ENCODE results near the gene ZNF423.
"Not testable (repeated sequence)": the region's sequence is repeated elsewhere in the genome, so short reads cannot be mapped to it uniquely, and the experiment has no call there.

Gene ZNF423

DNA sequence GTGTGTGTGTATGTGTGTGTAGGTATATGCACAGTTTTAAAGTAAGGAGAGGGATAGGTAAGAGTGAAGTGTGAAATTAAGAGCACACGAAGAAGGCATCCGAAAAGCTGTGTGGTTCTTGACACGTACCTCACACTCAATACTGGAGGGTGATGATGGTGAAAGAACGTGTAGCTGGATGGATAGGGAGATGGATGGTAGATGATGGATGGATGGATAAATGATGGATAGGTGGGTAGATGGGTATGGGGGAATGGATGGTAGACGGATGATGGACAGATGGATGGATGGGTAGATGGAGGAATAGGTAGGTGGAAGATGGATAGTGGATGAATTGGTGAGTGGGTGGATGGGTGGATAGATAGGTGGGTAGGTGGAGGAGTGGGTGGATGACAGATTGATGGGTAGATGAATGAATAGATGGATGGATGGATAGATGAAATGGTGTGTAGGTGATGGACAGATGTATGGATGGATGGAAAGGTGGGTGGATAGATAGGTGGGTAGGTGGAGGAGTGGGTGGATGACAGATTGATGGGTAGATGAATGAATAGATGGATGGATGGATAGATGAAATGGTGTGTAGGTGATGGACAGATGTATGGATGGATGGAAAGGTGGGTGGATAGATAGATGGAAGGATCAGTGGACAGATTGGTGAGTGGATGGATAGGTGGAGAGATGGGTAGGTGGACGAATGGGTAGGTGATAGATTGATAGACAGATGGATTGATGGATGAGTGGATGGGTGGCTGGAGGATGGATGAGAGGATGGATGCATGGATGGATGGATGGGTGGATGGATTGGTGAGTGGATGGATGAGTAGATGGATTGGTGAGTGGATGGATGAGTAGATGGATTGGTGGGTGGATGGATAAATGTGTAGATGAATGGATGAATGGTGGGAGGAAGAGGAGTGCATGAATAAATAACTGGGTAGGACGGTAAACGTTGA lies 349.6 kb downstream of the ZNF423 start:
- DNase-seq (ENCODE audit: low read depth): not testable (repeated sequence)

DNA sequence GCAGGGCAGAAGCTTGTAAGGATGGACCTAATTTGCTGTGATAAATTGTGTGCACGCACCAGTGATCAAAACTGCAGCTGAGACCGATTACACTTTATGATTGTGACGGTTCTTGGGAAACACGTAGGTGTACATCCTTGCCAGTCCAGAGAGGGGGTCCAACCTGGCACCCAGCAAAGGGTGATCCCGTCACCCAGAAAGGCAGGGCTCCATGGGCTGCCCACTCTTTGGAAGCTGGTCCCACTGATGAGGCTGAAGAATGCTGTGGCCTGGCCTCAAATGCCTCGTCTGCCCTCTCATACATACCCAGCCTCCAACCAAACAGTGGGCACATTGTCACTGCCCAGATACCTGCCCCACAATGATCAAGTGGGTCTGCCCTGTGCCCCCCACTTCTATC lies 350.4 kb downstream of the ZNF423 start:
- no peak for DNase-seq (ENCODE audit: low read depth)

DNA sequence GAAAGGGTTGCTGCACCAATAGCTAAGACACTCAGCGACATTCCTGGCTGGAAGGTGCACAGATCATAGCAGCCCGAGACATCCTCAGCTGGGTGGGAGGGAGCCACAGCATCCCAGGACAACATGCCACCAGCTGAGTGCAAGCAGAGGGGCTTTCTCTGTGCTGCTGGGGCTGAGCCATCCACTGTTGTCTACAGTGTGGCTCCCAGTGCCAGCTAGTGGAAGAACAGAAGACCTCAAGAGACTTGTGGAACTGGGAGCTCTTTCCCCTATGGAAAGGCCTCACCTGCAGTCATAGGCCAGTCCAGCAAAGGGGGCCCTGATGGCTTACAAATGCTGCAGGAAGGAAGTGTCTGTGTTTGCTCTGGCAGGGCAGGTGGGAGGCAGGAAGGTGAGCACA lies 351.3 kb downstream of the ZNF423 start:
- no peak for DNase-seq (ENCODE audit: low read depth)

DNA sequence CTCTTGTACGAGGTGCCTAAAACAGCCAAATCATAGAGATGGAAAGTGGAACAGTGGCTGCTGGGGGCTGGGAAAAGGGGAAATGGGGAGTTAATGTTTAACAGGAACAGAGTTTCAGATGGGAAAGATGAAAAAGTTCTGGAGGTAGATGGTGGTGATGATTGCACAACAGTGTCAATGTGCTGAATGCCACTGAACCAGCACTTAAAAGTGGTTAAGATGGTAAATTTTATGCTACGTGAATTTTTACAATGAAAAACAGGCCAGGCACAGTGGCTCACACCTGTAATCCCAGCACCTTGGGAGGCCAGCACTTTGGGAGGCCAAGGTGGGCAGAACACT lies 351.9 kb downstream of the ZNF423 start:
- no peak for DNase-seq (ENCODE audit: low read depth)

DNA sequence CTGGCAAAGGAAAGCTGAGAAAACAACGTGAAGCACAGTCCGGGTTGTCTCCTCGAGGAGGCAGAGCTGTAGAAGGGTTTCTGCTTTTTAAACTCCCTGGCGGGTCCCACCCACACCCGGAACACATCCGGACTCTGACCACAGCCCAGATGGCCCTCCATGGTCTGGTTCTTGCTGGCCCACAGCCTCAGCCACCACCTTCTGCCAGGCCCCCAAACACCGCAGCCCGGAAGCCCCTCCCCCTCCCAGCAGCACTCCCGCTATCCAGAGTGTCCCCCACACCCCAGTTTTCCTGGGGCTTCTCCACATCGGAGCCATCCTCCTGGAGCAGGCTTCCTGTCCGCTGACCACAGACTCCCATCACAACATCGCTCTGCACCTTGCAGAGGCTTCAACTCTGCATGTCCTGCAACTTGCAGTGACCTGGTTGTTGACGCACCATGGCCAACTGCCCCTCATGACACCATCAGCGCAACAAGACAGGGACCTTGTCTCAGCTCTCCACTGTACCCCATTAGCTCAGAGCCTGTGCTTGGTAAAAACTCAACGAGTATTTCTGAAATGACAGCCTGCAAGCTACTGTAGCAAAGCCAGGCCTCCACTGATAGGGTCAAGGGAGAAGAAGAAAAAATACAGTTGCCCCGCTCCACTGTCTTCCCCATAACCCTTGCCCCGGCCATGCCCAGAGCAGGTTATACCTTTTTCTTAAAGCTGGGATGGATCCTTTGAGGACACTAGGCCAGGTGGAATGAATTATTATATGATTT lies 352.5 kb downstream of the ZNF423 start:
- DNase-seq (ENCODE audit: low read depth): no peak

DNA sequence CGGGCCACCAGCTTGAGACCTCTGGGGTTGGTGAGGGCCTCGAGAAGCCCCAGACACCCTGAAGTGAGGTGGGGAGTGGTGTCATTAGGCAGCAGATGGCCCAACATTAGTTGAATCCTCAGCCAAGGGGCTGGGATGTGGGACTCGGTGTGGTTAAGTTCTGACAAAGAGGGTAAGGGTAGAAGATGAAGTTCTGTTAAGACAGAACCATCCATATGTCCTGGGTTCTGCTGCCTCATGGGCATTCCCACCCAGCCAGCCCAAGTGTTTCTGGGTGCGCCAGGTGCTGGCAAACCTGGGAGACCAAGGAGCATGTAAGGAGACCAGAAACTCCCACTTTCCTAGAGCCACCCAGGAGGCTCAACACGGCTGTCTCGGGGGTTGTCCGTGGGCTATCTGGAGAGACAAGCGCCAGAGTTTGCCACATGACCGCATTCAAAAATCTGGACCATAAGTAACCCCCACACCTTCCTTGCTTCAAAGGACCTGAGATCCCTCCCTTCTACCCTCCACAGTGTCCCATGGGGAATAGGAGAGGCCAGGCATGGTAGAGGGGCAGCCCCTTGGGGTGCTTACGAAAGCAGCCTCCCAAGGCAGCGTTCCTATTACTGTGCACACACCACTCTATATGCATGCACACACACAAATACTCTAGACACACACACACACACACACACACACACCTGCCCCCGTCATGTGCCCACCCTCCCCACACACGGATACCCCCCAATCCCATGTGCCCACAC lies 353.6 kb downstream of the ZNF423 start:
- DNase-seq (ENCODE audit: low read depth): no peak

DNA sequence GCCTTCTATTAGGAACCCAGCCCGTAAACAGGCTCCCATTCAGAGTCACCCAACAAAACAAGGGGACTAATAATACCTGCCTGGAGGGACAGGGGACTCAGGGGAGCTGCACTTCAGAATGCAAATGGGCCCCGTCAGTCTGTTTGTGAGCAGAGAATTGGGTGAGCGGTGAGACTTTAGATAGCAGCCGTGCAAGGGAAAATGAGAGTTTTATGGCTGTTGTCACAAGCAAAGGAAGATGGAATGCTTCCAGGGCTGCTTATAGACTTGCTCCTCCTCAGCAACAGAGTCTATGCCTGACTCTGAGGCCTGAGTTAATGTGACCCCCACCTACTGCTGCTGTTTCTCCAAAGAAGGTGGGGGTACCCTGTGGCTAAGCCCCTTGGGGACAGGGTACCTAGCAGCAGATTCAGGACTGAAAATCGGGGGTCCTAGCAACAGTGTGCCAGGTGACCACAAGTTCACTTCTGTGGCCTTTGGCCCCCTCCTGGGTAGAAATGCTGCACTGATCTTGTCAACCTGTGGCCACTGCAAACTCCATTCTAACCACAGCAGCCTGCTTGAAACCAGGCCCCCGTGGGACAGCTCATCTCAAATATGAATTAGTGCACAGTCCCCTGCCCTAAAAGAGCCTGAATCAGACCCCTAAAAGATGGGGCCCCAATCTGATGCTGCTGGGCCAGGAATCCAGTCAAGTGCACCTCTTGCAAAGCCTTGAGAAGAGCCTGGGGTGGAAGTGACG lies 355.9 kb downstream of the ZNF423 start:
- DNase-seq (ENCODE audit: low read depth): no peak

DNA sequence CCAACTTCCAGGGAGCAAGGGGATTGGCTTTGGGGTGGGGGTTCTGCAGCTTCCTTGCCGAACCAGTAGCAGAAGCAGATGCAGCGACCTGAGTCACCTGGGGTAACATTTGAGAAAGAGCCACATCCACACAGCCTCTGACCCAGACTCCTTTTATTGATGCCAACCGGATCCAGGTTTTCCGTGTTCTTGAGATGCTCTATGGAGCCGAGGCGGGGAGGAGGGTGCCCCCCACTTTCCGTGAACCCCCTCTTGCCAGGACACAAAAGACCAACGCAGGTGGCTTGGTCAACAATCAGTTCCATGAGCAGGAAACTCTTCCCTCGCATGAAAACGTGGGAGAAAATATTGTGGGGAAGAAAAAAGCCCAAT lies 356.5 kb downstream of the ZNF423 start:
- DNase-seq (ENCODE audit: low read depth): no peak

DNA sequence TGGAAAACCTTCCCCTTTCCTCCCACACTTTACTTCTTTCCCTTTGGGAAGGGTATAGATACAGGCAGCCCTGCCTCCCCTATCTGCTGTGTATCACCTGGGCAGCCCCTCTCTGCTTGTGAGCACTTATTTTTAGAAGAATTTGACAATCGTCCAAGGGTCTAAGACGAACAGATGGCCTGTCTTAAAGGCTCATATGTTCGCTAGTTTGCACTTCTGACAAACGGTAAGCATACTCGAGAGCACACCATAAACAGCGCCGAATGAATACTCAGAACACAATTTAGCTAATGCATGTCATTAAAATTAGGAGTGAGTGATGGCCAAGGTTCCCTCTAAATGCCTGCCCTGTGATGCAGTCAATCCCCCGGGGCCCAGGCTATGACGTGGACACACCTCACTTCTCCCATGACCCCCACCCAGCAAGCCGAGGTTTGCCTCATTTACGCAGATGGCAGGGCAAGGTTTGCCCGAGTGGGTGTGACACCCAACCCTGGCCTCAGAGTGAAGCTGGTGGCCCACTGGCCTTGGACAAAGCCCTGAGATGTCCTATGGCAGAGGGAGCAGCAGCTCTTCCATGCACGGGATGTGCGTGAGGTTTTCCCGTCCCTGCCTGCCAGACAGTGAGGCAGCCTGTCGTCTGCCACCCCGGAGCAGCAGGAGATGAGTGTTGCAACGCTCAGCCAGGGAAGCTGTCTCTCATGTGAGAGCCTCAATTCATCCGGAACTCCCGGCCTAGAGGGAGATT lies 357.1 kb downstream of the ZNF423 start:
- DNase-seq (ENCODE audit: low read depth): no peak

DNA sequence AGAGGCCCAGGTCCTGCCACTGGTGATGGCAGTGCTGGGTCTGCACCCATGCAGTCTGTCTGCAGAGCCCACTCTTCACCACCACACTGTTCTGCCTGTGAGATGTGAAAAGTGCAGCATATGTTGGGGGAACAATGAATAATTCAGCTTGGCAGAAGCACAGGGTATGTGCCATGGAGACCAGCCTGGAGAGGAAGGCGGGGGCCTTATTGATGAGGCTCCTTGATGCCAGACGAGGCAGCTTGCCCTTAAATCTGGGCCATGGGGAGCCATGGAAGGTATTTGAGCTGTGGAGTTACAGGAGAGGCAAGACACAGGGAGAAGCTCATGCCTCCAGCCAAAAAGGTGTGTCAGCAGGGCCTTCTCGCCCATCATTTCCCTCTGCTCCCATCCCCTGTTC lies 357.6 kb downstream of the ZNF423 start:
- DNase-seq (ENCODE audit: low read depth): no peak

DNA sequence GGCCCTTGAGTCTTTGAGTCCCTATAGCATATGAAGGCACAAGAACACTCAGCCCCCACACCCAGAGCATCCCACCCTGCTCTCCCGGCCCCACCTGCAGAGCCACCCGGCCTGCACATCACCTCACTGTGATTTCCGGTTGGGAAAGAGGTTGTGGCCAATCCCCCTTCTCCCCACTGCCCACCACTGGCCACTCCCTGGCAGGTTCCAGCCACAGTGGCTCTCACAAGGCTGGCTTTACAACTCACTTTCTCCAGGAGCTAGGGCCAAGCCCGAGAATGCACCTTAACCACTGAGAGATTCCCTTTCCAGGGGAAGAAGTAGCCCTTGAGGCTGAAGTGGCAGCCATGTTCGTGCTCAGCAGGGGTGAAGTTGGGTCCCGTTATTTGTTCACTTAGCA lies 358.4 kb downstream of the ZNF423 start:
- no peak for DNase-seq (ENCODE audit: low read depth)

DNA sequence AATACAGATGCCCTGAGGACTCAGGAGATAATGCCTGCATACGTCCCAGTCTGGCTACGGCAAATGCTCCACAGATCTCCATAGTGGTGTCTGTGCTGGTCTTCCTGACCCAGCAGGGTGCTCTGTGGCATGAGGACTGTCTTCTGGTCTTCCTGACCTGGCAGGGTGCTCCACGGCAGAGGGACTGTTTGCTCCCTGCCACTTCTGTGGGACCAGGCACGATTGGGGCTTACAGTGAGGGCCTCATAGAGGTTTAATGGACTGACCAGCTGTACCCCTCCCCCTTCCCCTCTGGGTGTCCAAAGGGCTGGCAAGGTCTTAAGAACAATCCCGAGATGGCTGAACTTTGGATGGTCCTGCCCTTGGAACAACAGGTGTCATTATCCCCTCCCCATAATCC lies 359.3 kb downstream of the ZNF423 start:
- no peak for DNase-seq (ENCODE audit: low read depth)

DNA sequence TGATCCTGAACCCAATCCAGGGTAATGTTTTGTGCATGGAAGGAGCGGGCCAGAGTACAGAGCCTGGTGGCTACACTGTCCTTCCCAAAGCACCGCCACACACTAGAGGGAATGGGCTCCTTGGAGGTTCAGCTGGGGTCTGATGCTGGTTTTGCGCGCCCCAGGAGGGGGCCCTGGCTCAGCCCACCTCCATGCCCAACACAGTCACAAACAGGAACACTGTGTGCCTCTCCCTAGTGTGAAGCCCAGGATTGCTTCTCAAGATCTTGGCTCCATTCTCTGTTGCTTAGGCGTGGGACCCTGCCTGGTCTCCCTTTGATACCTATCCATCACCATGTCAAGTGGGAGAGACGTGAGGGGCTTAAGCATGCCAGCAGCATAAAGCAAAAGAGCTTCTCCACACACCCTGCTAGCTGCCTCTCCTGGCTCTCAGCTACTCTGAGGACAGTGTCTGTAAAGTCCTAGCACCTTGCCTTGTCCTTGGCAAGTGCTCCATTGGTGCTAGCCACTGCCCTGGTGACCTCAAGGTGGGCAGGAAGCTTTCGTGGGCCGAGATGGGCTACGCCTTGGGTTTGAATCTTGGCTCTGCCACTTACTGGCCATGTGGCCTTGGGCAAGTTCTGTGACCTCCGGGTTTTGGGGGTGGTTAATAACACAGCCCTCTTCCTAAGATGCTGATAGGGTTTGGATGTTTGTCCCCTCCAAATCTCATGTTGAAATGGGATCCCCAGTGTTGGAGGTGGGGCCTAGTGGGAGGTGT lies 360.1 kb downstream of the ZNF423 start:
- no peak for DNase-seq (ENCODE audit: low read depth)

DNA sequence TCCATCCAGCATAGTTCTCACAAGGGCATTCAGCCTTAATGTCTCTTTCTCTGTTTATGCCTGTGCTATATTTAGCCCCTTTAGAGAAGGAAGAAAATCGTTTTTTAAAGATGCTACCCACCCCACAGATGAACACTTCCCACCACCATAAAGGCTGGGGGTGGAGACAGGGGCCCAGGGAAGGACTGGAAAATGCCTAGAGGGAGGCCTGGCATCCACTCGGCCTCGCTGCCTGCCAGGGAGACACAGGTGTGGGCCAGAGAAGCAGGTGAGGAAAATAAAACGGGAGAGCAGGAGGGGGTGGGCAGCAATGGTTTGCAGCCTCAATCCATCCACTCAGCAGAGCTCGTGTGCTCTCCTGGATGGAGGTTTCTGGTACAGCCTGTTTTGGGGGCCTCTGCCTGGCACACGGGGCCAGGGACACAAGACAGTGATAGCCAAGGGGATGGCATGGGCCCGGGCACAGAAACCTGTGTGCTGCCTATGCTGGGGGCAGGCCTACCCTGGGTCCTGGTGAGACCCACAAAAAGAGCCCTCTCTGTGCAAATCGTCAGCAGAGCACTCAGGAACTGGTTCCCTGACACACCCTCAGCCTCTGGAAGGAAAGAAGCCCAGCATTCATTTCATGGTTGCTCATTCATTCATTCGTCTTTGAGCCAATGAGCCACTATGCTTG lies 360.9 kb downstream of the ZNF423 start:
- no peak for DNase-seq (ENCODE audit: low read depth)

DNA sequence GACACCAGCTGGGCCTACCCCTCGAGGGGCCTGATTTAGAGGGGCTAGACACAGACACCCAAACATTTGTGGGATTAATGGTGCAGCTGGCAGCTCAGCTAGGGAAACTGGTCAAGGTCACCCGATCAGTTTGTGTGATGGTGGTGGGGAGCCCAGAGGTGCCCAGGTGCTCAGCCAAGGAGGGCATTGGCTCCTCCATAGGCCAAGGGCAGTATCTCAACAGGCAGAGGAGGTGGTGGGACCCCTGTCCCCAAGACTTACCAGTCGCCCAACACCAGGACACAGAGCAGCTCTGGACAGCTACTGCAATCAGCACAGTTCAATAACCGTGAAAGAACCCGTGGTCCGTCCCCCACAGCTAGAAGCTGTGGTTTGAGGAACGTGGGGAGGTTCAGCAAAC lies 361.4 kb downstream of the ZNF423 start:
- no peak for DNase-seq (ENCODE audit: low read depth)

DNA sequence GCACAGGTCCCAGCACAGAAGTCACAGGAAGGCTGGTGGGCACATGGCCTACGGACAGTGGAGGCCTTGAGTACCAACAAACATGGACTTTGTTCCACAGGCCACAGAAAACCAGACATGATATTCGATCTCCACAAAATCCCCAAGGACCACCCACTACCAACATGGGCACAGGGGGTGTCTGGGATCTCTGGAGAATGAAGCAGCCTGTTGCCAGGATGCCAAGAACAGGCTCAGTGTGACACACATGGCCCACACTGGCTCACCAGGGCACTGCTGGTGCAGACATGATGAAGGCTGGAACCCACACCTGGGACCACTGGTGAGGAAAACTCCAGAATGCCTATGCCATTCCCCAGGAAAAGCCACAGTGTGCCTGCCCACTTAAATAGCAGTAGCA lies 362.1 kb downstream of the ZNF423 start:
- DNase-seq (ENCODE audit: low read depth): no peak

DNA sequence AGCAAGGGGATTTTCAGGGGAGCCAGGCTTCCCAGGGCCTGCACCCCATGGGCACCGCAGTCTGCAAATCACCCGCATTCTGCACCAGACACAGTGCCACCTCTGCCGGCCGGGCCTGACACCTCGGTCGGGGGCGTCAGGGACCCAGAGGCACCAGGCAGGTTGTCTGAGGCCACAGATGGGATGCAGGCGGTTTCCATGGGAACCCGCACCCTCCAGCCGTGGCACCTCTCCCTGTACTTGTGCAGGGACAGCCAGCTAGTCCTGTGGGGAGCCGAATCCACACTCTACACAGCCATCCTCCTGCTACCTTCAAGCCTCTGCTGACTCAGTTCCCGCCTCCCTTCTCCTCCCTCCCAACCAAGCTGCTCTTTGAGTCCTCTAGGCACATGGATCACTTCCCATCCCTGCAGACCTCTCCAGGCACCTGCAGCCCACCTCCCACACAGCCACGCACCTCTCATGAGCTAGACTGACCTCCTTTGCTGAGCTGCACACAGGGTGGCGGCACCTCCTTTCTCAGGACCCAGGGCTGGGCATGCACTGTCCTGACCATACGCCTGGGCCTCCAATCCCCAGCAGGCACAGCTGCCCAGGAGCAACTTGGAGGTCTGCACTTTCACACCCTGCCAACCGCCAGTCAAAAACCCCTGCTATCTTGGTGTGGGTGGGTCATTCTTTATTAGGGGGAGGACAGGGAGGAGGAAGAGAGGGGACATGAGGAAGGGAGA lies 362.9 kb downstream of the ZNF423 start:
- DNase-seq (ENCODE audit: low read depth): no peak

DNA sequence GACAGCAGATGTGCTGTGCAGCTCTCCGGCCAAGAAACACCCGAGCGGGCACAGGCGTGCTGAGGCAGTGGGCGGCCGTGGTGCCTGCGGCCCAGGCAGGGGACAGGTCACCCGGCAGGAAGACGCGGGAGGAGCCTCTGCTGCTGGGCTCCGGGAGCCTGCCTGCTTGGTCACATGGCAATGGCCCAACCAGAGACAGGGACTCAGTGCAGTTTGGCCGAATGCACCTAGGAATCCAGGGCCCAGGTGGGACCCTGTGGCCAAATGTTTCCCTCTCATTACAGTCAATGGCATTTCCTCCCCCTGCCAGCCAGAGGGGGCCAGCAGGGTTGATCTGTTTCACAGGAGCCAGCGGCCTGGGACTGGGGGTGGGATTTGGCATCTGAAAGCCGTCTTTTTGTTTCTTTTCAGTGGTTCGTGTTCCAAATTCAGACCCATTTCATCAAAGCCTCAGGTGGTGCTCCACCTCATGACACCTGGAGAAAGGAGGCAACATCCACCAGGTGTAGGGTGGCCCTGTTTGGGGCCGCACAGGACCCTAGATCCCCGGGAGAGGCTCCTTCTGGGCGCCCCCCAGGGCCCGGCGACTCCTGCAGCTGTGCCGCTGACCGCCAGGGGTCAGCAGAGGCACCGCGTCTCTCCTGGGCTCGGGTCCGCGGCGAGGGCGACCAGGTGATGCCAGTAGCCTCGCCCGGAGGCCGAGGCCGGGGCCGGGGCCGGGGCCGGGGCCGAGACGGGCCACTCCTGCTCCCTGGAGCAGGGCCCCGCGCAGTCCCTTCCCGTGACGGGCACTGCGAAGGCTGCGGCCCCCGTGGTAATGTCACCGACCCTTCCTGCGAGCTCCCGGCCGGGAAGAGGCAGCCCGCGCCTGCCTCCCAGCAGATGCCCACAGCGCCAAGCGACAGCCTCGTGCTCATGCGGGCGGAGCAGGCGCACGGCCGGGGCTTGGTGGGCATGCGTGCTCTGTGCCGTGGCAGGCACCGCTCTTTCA lies 363.8 kb downstream of the ZNF423 start:
- peak; percentile 12 for DNase-seq (ENCODE audit: low read depth)
